ENCODE data around the gene CCBE1. TPM values are rescaled to one million over a fixed set of nuclear protein-coding genes. Genes with fewer than 3 reads are reported as not detected.

The CCBE1 gene
- polyA plus RNA-seq, 2 of the 4 experiments (the other 2 are of a cell fraction): 3.0 to 9.9 TPM

- no peak overlapping the region for H3K4me3 ChIP-seq
- DNase-seq (ENCODE audit: low read depth in 1 of 2, low spot score in 1 of 2) (no peak), FAIRE-seq (no peak), ATAC-seq (no peak)
- H3K27ac ChIP-seq: no peak overlapping the region
- WGBS (ENCODE audit: missing lambda C conversion rate): 79% methylated on average over 2 of the region's 2 CpGs
- CTCF ChIA-PET: no interaction called here
- no peaks in the 10 kb centered on the region for H3K9me3 ChIP-seq
- no peak overlapping the region for H3K4me2 ChIP-seq
- POLR2A ChIA-PET: no interaction called here
- no peak for TF ChIP-seq ZFP36 (IDR thresholded peaks at IDR 0.05; ENCODE audit: borderline replicate concordance, partially characterized antibody)
- TF ChIP-seq BCL3 (IDR thresholded peaks at IDR 0.05): no peak
- no peak for TF ChIP-seq CHD4 (IDR thresholded peaks at IDR 0.05; ENCODE audit: borderline replicate concordance)
- TF ChIP-seq SMC3 (IDR thresholded peaks at IDR 0.05): no peak
- no peak for TF ChIP-seq ZNF302 (CRISPR knock-in tag; IDR thresholded peaks at IDR 0.05)
- no peak for TF ChIP-seq ZC3H11A (IDR thresholded peaks at IDR 0.05)
- no peak for TF ChIP-seq MYC (IDR thresholded peaks at IDR 0.05; ENCODE audit: borderline replicate concordance, low read length)
- TF ChIP-seq JUN (IDR thresholded peaks at IDR 0.05): no peak
- no peak for TF ChIP-seq RNF2 (IDR thresholded peaks at IDR 0.05; ENCODE audit: borderline replicate concordance, low read depth)
- no peak for TF ChIP-seq HOXB5 (CRISPR knock-in tag; IDR thresholded peaks at IDR 0.05)
- no peak for TF ChIP-seq KDM1A (IDR thresholded peaks at IDR 0.05; ENCODE audit: low read depth)
- H3K4me1 ChIP-seq: no peaks in the 10 kb centered on the region
Measured at GRCh38 chr18:59479776-59480175, 217.4 kb downstream of the CCBE1 start.

- POLR2A ChIA-PET: no interaction called here
- Histone ChIP-seq H3K4me3 (no peak overlapping the region), H3K4me2 (no peak overlapping the region), H3K27ac (no peak overlapping the region), H3K4me1 (no peaks in the 10 kb centered on the region), H3K9me3 (no peaks in the 10 kb centered on the region)
- CTCF ChIA-PET: no interaction called here
- FAIRE-seq (no peak), ATAC-seq (no peak), DNase-seq (ENCODE audit: low read depth in 1 of 2, low spot score in 1 of 2) (no peak)
- 62% methylated on average over 3 of the region's 3 CpGs for WGBS (ENCODE audit: missing lambda C conversion rate)
- TF ChIP-seq EP300 (IDR thresholded peaks at IDR 0.05): no peak
- TF ChIP-seq KDM5A (IDR thresholded peaks at IDR 0.05): no peak
- TF ChIP-seq TFCP2L1 (CRISPR knock-in tag; IDR thresholded peaks at IDR 0.05): no peak
- no peak for TF ChIP-seq RFX5 (IDR thresholded peaks at IDR 0.05)
- TF ChIP-seq MAZ (IDR thresholded peaks at IDR 0.05; ENCODE audit: borderline replicate concordance, low read depth, low read length): no peak
- no peak for TF ChIP-seq PHF8 (IDR thresholded peaks at IDR 0.05; ENCODE audit: borderline replicate concordance, low read depth)
- TF ChIP-seq MAX (IDR thresholded peaks at IDR 0.05): no peak
- TF ChIP-seq JUN (IDR thresholded peaks at IDR 0.05): no peak
- no peak for TF ChIP-seq PBX3 (IDR thresholded peaks at IDR 0.05)
- TF ChIP-seq CBX8 (IDR thresholded peaks at IDR 0.05): no peak
- TF ChIP-seq MAFK (IDR thresholded peaks at IDR 0.05; ENCODE audit: partially characterized antibody): no peak
- TF ChIP-seq HOXB5 (CRISPR knock-in tag; IDR thresholded peaks at IDR 0.05): no peak
Measured at GRCh38 chr18:59478591-59478990, 218.6 kb downstream of the CCBE1 start.

- ChIA-PET CTCF (no interaction called here), POLR2A (no interaction called here)
- Histone ChIP-seq H3K4me1 (no peaks in the 10 kb centered on the region), H3K9me3 (no peaks in the 10 kb centered on the region), H3K27ac (no peak overlapping the region), H3K4me2 (no peak overlapping the region), H3K4me3 (no peak overlapping the region)
- 51% methylated on average over 2 of the region's 2 CpGs for WGBS (ENCODE audit: missing lambda C conversion rate)
- FAIRE-seq (no peak), ATAC-seq (no peak), DNase-seq (ENCODE audit: low read depth in 1 of 2, low spot score in 1 of 2) (no peak)
- TF ChIP-seq JUNB (IDR thresholded peaks at IDR 0.05) (no peak), MYC (IDR thresholded peaks at IDR 0.05; ENCODE audit: borderline replicate concordance, low read length) (no peak), JUN (IDR thresholded peaks at IDR 0.05) (no peak), RARB (CRISPR knock-in tag; IDR thresholded peaks at IDR 0.05) (no peak), EP300 (IDR thresholded peaks at IDR 0.05) (no peak), POLR2AphosphoS2 (conservative IDR thresholded peaks at IDR 0.05; ENCODE audit: low read length) (no peak), HDAC2 (IDR thresholded peaks at IDR 0.05) (no peak), BHLHE40 (IDR thresholded peaks at IDR 0.05; ENCODE audit: low read depth, low read length) (no peak), CEBPB (IDR thresholded peaks at IDR 0.05) (no peak), HMGXB4 (CRISPR knock-in tag; IDR thresholded peaks at IDR 0.05; ENCODE audit: borderline replicate concordance) (no peak), HOXB13 (CRISPR knock-in tag; IDR thresholded peaks at IDR 0.05; ENCODE audit: low read depth) (no peak), CTCF (IDR thresholded peaks at IDR 0.05) (no peak), PBX3 (IDR thresholded peaks at IDR 0.05) (no peak)
Measured at GRCh38 chr18:59477849-59478248, 219.4 kb downstream of the CCBE1 start.
